Measurements from ENCODE around the gene RASSF8. TPM values are rescaled to one million over a fixed set of nuclear protein-coding genes. Genes with fewer than 3 reads are reported as not detected.

Gene RASSF8
- total RNA-seq, 2 donors from 2014 or later, result 1.3 to 12.8 TPM

GRCh38 chr12:26128168-26128567 lies 169.7 kb downstream of the RASSF8 start:
- Mint-ChIP-seq H3K4me1 (ENCODE audit: low read depth) (peaks cover 32% of the 10 kb centered on the region), H3K27ac (no peak overlapping the region), H3K36me3 (ENCODE audit: insufficient read depth in 2 of 2) (no peaks in the 10 kb centered on the region), H3K4me3 (no peak overlapping the region), H3K9me3 (no peaks in the 10 kb centered on the region), H3K27me3 (ENCODE audit: low read depth) (peaks cover 82% of the 10 kb centered on the region)
- ATAC-seq (replicated peaks in 1 of 2), result no peak
- DNase-seq, result no peak

Other genes starting within 250 kb of the RASSF8 start
- gene BHLHE41, start 166.4 kb downstream of the RASSF8 start, total RNA-seq, result not detected
- not detected for gene SSPN, start 236.9 kb downstream of the RASSF8 start, total RNA-seq

Data from activated T-cell treated with anti-CD3 and anti-CD28 coated beads, Interleukin-2, amount 50 U/mL, for 72 hours (primary cell).